HEK293T (cell line): ENCODE data around the gene EGFR.

ENCODE experiments used
- CTCF ChIA-PET: fragments of 350-600 bp; formaldehyde crosslinking; extraction: SDS; loops from one replicate; lab custom pipeline; 2021; ENCODE audit warnings: antibody characterized with exemption, inconsistent platforms; lab: Yijun Ruan, JAX
- POLR2A ChIA-PET: fragments of 350-600 bp; formaldehyde crosslinking; extraction: SDS; loops from one replicate; lab custom pipeline; 2020; ENCODE audit warnings: antibody characterized with exemption, inconsistent platforms; lab: Yijun Ruan, JAX
- DNase-seq: peaks from one replicate; pipeline ENCODE4 v3.0.0; 2012; ENCODE audit warnings: mixed read lengths; ENCODE audit errors: extremely low spot score
- ARNT ChIP-seq: fragments of 450-650 bp; IDR thresholded peaks from 2 replicates; pipeline ENCODE4 v1.6.1; 2017; ENCODE audit warnings: mild to moderate bottlenecking
- BHLHE40 ChIP-seq: fragments of 450-650 bp; IDR thresholded peaks from 2 replicates; pipeline ENCODE4 v1.6.1; 2016; ENCODE audit warnings: mild to moderate bottlenecking, moderate library complexity, borderline replicate concordance
- CTBP1 ChIP-seq: fragments of 450-650 bp; IDR thresholded peaks from 2 replicates; pipeline ENCODE4 v1.6.1; 2016; ENCODE audit warnings: borderline replicate concordance
- ELF4 ChIP-seq: fragments of 450-650 bp; IDR thresholded peaks from 2 replicates; pipeline ENCODE4 v1.6.1; 2017; ENCODE audit warnings: antibody characterized with exemption
- FOXA1 ChIP-seq: fragments of 450-650 bp; IDR thresholded peaks from 2 replicates; pipeline ENCODE4 v1.6.1; 2016; ENCODE audit warnings: mild to moderate bottlenecking
- FOXK2 ChIP-seq: fragments of 450-650 bp; IDR thresholded peaks from 2 replicates; pipeline ENCODE4 v1.6.1; 2016; ENCODE audit warnings: mild to moderate bottlenecking
- FOXM1 ChIP-seq: fragments of 450-650 bp; IDR thresholded peaks from 2 replicates; pipeline ENCODE4 v1.6.1; 2017; ENCODE audit warnings: mild to moderate bottlenecking, borderline replicate concordance
- HDGF ChIP-seq: fragments of 450-650 bp; IDR thresholded peaks from 2 replicates; pipeline ENCODE4 v1.6.1; 2017; ENCODE audit warnings: antibody characterized with exemption, borderline replicate concordance
- L3MBTL2 ChIP-seq: fragments of 450-650 bp; conservative IDR thresholded peaks from 2 replicates; pipeline ENCODE4 v1.6.1; 2016; ENCODE audit warnings: mild to moderate bottlenecking
- LEF1 ChIP-seq: fragments of 450-650 bp; IDR thresholded peaks from 2 replicates; pipeline ENCODE4 v1.6.1; 2017; ENCODE audit warnings: mild to moderate bottlenecking, borderline replicate concordance
- NFRKB ChIP-seq: fragments of 450-650 bp; IDR thresholded peaks from 2 replicates; pipeline ENCODE4 v1.6.1; 2016; ENCODE audit warnings: mild to moderate bottlenecking, moderate library complexity
- PKNOX1 ChIP-seq: fragments of 450-650 bp; IDR thresholded peaks from 2 replicates; pipeline ENCODE4 v1.6.1; 2016
- SP1 ChIP-seq: fragments of 450-650 bp; IDR thresholded peaks from 2 replicates; pipeline ENCODE4 v1.6.1; 2017
- SUZ12 ChIP-seq: fragments of 450-650 bp; IDR thresholded peaks from 2 replicates; pipeline ENCODE4 v1.6.1; 2016; ENCODE audit warnings: mild to moderate bottlenecking
- TARDBP ChIP-seq: fragments of 450-650 bp; IDR thresholded peaks from 2 replicates; pipeline ENCODE4 v1.6.1; 2016
- ZNF384 ChIP-seq: fragments of 450-650 bp; IDR thresholded peaks from 2 replicates; pipeline ENCODE4 v1.6.1; 2016

EGFR gene

GRCh38 chr7:55149001-55149400, 130.2 kb downstream of the EGFR start:
- CTCF ChIA-PET = no interaction called here
- POLR2A ChIA-PET = no interaction called here
- no peak for DNase-seq
- no peak for TF ChIP-seq FOXK2
- TF ChIP-seq SUZ12 = no peak
- no peak for TF ChIP-seq BHLHE40
- no peak for TF ChIP-seq ZNF384
- no peak for TF ChIP-seq CTBP1
- no peak for TF ChIP-seq FOXA1
- TF ChIP-seq LEF1 = no peak
- no peak for TF ChIP-seq TARDBP
- TF ChIP-seq HDGF = no peak

GRCh38 chr7:55150166-55150565, 131.3 kb downstream of the EGFR start:
- ChIA-PET CTCF (no interaction called here), POLR2A (no interaction called here)
- no peak for DNase-seq
- TF ChIP-seq NFRKB (no peak), BHLHE40 (no peak), ZNF384 (no peak), LEF1 (no peak), FOXA1 (no peak), TARDBP (no peak), L3MBTL2 (no peak), PKNOX1 (no peak), HDGF (no peak), FOXM1 (no peak), SUZ12 (no peak), ARNT (no peak), ELF4 (no peak), CTBP1 (no peak), SP1 (no peak), FOXK2 (no peak)

GRCh38 chr7:55150709-55151451, 132.1 kb downstream of the EGFR start:
- ChIA-PET CTCF (no interaction called here), POLR2A (no interaction called here)
- TF ChIP-seq BHLHE40 = no peak
- TF ChIP-seq ARNT = no peak
- no peak for TF ChIP-seq FOXK2
- no peak for TF ChIP-seq NFRKB
- no peak for TF ChIP-seq ZNF384
- no peak for TF ChIP-seq LEF1
- no peak for DNase-seq

GRCh38 chr7:55152516-55152915, 133.7 kb downstream of the EGFR start:
- DNase-seq = no peak
- ChIA-PET CTCF (no interaction called here), POLR2A (no interaction called here)
- TF ChIP-seq BHLHE40 = no peak
- no peak for TF ChIP-seq LEF1
- TF ChIP-seq ZNF384 = no peak
- TF ChIP-seq SP1 = no peak
- TF ChIP-seq PKNOX1 = no peak
- TF ChIP-seq FOXK2 = no peak
- TF ChIP-seq ELF4 = no peak
- TF ChIP-seq FOXA1 = no peak
- TF ChIP-seq TARDBP = no peak
- TF ChIP-seq CTBP1 = no peak
- TF ChIP-seq FOXM1 = no peak
- TF ChIP-seq ARNT = no peak
- no peak for TF ChIP-seq HDGF
- TF ChIP-seq SUZ12 = no peak
- no peak for TF ChIP-seq NFRKB
- TF ChIP-seq L3MBTL2 = no peak

- no peak for TF ChIP-seq FOXK2
- no peak for TF ChIP-seq ZNF384
- TF ChIP-seq ELF4 = no peak
- TF ChIP-seq LEF1 = no peak
- no peak for TF ChIP-seq CTBP1
- TF ChIP-seq HDGF = no peak
- TF ChIP-seq PKNOX1 = no peak
- TF ChIP-seq BHLHE40 = no peak
- no peak for TF ChIP-seq L3MBTL2
- ChIA-PET CTCF (no interaction called here), POLR2A (no interaction called here)
- DNase-seq = no peak
Observed at GRCh38 chr7:55154096-55154495, 135.3 kb downstream of the EGFR start.

- TF ChIP-seq CTBP1 (no peak), BHLHE40 (no peak), SUZ12 (no peak), ZNF384 (no peak), LEF1 (no peak), ELF4 (no peak), ARNT (no peak), SP1 (no peak), TARDBP (no peak), FOXA1 (no peak), NFRKB (no peak), L3MBTL2 (no peak)
- ChIA-PET CTCF (no interaction called here), POLR2A (no interaction called here)
- DNase-seq = no peak
Observed at GRCh38 chr7:55155351-55156117, 136.7 kb downstream of the EGFR start.
